Ishikawa (cell line): ENCODE measurements around the gene EIF2S3.

ENCODE experiments used
- CEBPB ChIP-seq: IDR thresholded peaks from 2 replicates; pipeline ENCODE4 v1.6.1; 2012
- CREB1 ChIP-seq: IDR thresholded peaks from 2 replicates; pipeline ENCODE4 v1.6.1; 2012; ENCODE audit warnings: low read depth
- EP300 ChIP-seq: IDR thresholded peaks from 2 replicates; pipeline ENCODE4 v1.6.1; 2012; ENCODE audit warnings: borderline replicate concordance
- FOXM1 ChIP-seq: IDR thresholded peaks from 2 replicates; pipeline ENCODE4 v1.6.1; 2012; ENCODE audit warnings: low read depth, borderline replicate concordance
- NFIC ChIP-seq: IDR thresholded peaks from 2 replicates; pipeline ENCODE4 v1.6.1; 2012
- RAD21 ChIP-seq: IDR thresholded peaks from 2 replicates; pipeline ENCODE4 v1.6.1; 2012; ENCODE audit warnings: low read depth
- REST ChIP-seq: IDR thresholded peaks from 2 replicates; pipeline ENCODE4 v1.6.1; 2012; ENCODE audit warnings: low read depth, mild to moderate bottlenecking
- TAF1 ChIP-seq: IDR thresholded peaks from 2 replicates; pipeline ENCODE4 v1.6.1; 2012; ENCODE audit warnings: low read depth, mild to moderate bottlenecking
- TEAD4 ChIP-seq: IDR thresholded peaks from 2 replicates; pipeline ENCODE4 v1.6.1; 2012
- USF1 ChIP-seq: IDR thresholded peaks from 2 replicates; pipeline ENCODE4 v1.6.1; 2012
- TF ChIP-seq, protein P1 (sequence below): IDR thresholded peaks from 2 replicates; pipeline ENCODE4 v1.6.1; 2012

GRCh38 chrX:24113181-24113580, 58.4 kb downstream of the EIF2S3 start:
- TF ChIP-seq CREB1 (no peak), EP300 (no peak), CEBPB (no peak), USF1 (no peak), TAF1 (no peak), REST (no peak), TEAD4 (no peak), FOXM1 (no peak), RAD21 (no peak), NFIC (no peak)
- TF ChIP-seq, protein P1, sequence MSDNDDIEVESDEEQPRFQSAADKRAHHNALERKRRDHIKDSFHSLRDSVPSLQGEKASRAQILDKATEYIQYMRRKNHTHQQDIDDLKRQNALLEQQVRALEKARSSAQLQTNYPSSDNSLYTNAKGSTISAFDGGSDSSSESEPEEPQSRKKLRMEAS: no peak
